GM21619 (cell line): ENCODE measurements around the gene PLD3.
"Not testable (repeated sequence)": the region's sequence is repeated elsewhere in the genome, so short reads cannot be mapped to it uniquely, and the experiment has no call there.

Experiments
- ATAC-seq: cut with Tn5 transposase; IDR thresholded peaks from one replicate; pipeline ENCODE4 v1.9.1; 2021; ENCODE audit not compliant: unreplicated experiment

Gene PLD3

DNA sequence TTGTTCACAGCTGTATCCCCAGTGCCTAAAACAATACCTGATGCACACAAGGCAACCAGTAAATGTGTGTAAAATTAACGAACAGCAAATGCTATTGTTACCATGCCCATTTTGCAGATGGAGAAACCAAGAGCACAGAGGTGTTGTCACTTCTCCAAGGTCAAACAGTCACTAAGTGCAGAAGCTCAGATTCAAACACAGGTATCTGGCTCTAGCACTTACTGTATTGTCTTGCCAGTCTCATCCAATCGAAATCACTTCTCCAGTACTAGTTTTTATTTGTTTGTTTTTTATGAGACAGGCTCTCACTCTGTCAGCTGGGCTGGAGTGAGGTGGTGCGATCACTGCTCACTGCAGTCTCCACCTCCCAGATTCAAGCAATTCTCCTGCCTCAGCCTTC is 13.7 kb downstream of the PLD3 start:
- ATAC-seq = no peak

DNA sequence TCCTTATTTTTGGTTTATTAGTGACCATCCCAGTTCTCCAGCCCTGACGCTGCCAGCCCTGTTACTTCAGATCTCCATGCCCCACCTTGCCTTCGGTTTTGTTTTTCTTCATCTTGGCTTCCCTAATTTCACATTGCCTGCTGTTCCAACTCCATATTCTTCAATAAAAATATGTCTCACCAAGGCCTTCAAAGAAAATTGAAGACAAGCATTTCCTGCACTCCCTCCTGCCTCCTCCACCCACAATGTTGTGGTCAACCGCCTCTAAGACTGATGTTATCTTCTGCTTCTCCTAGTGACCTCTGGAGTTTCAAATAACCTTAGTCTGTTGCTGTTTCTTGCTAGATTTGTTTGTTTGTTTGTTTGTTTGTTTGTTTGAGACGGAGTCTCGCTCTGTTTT is 14.6 kb downstream of the PLD3 start:
- no peak for ATAC-seq

DNA sequence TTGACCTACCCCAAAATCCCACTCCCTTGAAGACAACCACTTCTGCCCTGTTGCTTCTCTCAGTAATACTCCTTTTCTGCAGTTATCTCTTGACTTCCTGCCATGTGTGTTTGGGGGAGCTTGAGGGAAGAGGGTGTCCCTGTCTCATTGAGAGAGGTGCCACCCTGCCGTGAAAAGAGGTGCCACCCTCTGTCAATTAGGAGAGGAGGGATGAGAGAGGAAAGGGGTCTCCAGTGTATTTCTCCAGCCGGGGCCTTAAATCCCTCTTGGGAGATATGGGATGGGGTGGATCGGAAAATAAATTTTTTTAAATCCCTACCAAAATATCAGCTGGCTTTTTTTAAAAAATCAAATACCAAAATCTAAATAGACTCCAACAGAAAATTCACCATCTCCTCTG is 16.5 kb downstream of the PLD3 start:
- no peak for ATAC-seq

DNA sequence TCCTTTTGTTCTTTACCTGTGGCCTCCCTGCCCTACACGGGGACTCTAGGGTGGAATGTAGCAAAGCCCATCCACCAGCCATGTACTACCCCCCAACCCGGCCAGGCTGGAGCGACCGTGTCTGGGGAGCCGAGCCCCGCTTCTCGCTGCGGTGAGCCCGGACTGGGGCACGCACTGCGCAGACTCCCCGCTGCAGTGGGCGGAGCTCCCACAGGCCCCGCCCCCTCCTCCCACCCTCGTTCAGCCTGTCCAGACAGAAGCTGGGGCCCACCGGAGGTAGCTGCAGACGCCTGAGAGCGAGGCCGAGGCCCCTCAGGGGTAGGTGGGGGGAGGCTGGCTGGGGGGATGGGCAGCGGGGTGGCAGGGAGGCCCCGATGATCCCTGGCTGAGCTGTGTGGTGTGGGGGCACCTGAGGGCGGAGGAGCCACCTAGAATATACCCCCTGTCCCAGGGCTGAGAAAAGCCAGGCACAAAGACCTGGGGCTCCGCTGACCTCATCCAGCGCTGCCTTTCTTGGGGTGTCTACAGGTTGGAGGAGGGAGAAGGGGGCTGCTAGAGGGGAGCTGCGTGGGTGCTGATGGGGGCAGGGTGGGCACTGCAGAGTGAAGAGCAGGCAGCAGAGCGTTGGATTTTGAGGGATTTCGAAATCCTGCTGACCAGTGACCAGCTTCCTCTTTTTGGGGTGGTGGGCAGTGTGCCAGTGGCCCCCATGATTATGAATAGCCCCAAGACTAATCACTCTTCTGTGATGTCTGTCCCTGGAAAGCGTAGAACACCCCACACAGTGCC is 17.3 kb downstream of the PLD3 start:
- no peak for ATAC-seq

DNA sequence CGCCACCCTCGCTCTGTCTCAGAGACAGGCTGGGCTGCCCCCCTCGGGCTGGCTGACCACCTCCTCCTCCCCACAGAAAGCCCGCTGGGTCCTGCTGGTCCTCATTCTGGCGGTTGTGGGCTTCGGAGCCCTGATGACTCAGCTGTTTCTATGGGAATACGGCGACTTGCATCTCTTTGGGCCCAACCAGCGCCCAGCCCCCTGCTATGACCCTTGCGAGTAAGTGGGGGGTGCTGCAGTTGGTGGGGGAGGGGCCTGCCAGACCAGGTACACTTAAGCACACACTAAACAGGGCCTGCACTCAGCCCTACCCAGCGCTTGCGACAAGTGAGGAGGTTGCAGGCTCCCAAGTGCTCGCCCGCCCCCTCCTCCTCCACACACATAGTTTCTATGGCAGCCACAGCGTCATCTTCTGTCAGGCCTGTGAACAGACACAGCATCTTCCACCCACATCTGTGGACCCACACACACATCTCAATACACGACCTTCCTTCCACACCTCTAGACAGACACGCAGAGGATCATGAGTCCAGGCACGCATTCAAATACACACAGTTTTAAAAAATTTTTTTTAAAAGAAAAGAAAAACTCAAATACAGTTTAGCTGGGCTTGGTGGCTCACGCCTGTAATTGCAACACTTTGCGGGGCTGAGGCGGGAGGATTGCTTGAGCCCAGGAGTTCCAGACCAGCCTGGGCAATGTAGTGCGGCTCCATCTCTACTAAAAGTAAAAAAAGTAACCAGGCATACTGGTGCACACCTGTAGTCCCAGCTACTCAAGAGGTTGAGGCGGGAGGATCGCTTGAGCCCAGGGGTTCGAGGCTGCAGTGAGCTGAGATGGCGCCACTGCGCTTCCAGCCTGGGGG is 18.4 kb downstream of the PLD3 start:
- no peak for ATAC-seq

DNA sequence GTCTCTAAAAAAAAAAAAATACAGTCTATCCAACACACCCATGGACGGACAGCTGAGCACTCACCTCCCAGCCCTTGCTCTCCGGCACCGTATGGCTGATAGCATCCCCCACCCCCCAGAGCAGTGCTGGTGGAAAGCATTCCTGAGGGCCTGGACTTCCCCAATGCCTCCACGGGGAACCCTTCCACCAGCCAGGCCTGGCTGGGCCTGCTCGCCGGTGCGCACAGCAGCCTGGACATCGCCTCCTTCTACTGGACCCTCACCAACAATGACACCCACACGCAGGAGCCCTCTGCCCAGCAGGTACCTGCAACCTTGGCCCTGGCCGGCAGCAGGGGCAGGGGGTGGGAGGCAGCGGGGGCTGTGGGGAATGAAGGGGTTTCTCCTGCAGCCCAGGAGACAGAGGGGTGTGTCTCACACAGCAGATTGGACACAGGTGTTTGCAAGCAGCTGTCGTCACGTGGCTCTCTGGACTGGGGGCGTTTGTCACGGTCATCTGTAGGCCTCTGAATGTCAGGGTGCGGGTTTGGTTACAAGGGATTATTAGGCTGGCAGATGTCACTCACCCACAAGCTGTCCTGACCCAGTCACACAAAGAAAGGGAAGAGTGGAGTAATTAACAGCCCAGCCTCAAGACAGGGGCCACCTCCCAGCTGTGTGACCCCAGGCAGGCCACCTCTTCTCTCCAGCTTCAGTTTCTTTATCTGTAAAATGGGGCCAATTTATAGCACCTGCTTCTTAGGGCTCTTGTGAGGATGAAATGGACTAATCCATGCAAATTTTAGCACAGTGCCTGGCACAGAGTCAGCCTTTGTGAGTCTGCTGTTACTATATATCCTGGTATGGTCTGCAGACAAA is 19.3 kb downstream of the PLD3 start:
- no peak for ATAC-seq

DNA sequence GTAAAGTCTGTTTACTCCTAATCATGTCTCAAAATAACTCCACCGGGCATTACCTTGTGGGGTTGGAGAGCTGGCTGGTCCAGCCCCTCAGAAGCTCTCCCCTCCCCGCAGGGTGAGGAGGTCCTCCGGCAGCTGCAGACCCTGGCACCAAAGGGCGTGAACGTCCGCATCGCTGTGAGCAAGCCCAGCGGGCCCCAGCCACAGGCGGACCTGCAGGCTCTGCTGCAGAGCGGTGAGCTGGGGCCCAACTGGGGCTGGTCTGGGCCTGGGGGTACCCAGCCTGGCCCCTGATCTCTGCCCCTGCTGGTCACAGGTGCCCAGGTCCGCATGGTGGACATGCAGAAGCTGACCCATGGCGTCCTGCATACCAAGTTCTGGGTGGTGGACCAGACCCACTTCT is 21.3 kb downstream of the PLD3 start:
- no peak for ATAC-seq

DNA sequence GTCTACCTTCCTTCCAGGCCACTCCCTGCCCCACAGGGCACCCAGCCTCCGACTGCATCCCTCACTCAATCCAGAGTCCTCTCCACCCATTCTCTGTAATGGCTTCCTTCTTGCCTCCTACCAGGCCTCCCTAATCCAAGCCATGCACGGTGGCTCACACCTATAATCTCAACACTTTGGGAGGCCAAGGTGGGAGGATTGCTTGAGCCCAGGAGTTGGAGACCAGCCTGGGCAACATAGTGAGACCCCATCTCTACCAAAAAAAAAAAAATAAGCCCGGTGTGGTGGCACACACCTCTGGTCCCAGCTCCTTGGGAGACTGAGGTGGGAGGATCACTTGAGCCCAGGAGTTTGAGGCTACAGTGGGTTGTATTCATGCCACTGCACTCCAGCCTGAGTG is 21.8 kb downstream of the PLD3 start:
- ATAC-seq = not testable (repeated sequence)

DNA sequence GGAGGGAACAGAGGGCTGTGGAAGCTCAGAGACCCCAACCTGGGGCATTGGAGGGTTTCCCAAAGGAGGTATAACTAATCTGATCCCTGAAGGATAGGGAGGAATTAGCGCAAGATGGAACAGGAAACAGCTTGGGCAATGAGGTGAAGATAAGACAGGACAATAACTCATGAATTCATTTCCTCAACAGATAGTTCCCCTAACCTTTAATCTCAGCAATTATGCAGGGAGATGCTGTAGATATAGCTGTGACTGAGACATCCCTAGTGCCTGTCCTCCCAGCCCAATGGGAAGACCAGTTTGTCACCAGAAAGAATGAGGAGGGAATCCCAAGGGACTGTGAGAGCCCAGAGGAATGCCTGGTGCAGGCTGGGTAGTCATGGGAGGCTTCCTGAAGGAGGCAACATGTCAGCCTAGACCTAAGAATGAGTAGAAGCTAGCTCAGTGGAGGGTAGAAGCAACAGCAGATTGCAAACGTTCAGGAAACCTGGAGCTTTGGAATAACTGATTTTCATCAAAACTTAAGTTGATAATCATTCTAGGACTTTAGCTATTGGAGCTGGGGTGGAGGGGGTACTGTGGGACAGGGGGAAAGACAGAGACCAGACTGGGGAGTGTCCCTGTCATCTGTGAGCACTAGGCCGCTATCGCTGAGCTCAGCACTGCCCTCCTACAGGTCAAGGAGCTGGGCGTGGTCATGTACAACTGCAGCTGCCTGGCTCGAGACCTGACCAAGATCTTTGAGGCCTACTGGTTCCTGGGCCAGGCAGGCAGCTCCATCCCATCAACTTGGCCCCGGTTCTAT is 22.7 kb downstream of the PLD3 start:
- ATAC-seq = no peak

DNA sequence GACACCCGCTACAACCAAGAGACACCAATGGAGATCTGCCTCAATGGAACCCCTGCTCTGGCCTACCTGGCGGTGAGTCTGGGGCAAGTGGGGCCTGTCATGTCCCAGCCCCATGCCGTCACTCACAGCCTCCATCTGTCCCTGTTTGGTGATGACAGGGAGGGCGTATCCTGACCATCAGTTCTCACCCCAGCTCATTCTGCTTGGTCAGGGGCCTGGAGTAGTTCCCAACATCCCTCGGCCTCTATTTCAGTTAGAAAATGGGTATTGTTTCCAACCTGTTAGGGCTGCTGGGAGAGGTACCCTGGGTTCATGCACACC is 23.3 kb downstream of the PLD3 start:
- no peak for ATAC-seq

DNA sequence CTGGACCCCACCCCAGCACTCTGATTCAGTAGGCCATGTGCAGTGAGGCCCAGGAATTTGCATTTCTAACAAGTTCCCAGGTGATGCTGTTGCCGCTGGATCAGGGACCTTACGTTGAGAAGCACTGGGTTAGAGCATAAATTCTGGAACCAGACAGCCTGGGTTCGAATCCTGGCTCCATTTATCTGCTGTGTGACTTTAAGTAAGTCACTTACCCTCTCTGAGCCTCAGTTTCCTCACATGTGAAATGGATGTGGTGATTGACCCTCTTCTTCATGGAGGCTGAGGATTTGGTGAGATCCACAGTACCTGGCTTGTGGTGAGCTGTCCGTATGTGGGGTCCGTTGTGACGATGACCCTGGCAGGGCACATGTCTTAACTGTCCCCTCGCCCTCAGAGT is 25.6 kb downstream of the PLD3 start:
- ATAC-seq = no peak

DNA sequence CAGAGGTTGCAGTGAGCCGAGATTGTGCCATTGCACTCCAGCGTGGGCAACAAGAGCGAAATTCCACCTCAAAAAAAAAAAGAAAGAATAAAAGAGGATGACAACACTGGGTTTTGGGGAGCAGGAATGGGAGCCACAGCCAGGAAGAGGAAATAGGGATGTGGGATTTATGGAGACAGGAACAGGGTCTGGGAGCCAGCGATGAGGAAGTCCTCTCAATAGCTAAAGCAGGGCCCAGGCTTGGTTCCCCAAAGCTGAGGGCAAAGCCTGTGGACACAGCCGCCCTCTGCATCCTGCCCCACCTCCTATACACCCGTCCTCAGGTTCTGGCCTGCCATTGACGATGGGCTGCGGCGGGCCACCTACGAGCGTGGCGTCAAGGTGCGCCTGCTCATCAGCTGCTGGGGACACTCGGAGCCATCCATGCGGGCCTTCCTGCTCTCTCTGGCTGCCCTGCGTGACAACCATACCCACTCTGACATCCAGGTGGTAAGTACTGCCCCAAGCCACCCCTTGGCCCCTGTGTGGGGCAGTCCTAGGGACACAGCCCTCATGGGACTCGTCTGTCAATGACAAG is 27.9 kb downstream of the PLD3 start:
- ATAC-seq = no peak

DNA sequence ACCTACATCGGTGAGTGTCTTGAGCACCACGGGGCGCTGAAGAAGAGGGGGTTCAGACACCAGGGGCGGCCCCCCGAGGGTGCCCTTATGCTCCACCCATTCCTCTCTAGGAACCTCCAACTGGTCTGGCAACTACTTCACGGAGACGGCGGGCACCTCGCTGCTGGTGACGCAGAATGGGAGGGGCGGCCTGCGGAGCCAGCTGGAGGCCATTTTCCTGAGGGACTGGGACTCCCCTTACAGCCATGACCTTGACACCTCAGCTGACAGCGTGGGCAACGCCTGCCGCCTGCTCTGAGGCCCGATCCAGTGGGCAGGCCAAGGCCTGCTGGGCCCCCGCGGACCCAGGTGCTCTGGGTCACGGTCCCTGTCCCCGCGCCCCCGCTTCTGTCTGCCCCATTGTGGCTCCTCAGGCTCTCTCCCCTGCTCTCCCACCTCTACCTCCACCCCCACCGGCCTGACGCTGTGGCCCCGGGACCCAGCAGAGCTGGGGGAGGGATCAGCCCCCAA is 29.4 kb downstream of the PLD3 start:
- ATAC-seq = no peak

DNA sequence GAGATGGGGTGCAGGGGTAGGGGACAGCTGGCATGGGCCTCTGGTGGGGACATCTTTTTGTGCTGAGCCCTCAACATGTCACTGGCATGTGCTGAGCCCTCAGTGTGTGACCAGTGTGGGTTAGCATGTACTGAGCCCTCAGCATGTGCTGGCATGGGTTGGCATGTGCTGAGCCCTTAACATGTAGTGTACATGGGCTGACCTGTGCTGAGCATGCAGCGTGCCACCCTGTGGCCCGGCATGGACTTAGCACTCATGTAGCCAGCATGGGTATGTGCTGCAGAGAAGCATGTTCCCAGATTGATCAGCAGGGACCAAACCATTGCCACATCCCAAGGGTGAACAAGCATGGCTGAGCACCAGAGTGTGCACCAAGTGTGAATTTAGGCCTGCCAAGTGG is 30.0 kb downstream of the PLD3 start:
- ATAC-seq = no peak

DNA sequence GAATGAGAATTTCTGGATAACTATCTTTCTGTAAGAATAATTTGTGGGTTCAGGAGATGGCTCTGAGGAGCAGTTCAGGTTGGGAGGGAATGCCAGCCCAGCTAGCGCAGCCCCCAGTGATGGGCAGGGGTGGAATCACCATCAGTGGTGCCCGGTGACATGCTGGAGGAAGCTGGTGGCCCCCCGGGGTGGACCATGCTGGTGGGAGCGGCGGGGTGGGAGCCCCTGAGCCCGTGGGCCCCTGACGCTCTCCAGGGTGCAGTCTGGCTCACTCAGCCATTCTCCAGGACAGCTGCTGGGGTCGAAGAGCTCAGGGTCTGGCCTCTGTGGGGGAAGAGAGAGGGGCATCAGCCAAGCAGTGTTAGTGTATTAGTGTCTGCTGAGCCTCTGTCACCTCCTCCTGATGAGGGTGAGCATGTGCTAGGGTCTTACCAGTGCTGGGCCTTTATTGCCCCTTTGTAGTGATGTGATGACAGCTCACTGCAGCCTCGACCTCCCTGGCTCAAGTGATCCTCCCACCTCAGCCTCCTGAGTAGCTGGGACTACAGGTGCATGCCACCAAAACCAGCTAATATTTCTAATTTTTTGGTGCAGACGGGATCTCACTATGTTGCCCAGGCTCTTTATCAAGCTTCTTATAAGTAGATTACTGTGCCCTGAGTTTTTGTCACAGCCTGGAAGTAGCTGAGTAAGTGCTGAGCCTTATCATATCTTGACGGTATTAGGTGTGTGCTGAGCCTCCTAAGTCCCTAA is 31.1 kb downstream of the PLD3 start:
- ATAC-seq = no peak

DNA sequence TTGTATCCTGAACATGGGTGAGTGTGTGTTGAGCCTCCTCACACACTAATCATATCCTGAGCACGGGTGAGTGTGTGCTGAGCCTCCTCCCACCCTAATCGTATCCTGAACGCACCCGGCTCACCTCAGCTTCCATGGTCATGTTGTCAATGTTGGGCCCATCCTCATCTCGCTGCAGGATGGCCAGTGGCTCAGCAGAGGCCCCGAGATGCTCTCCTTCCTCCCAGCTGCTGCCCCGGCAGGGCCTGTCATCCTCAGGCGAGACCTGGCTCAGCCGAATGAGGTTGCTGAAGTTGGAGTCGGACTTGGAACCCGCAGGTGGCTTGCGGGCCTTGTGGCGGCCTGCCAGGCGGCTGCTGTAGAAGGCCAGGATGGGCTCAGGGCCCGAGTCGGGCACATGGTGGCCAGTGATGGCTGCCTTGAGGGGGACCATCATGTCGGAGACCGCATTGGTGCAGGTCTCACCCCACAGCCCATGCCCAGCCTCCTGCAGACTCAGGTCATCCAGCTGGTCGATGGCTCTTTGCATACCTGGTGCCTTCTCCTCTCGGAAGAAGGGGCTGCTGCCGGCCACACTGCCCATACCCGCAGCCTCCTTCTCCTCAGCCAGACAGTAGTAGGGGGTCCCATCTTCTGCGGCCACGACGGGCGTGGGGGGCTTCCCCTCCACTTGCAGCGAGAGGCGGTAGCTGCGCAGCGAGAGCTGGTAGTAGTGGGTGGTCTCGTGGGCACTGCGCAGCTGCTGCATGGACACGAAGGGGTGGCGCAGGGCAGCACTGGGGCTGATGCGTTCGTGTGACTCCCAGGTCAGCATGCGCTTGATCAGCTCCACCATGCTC is 31.9 kb downstream of the PLD3 start:
- ATAC-seq = no peak

DNA sequence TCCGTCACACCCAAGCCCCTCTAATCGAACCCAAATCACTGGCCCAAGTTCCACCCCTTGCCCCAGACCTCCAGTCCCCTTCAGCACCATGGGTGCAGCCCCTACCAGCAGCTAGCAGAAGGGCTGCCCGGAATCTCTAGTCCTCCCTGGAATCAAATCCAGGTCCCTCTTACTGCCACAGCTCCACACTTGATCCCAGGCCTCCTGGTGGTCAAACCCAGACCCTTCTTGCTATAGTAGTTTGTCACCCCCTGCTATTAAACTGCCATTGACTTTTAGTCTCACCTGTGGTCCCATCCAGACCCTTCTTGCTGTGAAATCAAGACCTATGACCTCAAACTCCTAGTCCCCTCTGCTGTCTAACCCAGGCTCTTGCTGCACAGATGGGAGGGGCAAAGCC is 32.8 kb downstream of the PLD3 start:
- ATAC-seq = no peak

DNA sequence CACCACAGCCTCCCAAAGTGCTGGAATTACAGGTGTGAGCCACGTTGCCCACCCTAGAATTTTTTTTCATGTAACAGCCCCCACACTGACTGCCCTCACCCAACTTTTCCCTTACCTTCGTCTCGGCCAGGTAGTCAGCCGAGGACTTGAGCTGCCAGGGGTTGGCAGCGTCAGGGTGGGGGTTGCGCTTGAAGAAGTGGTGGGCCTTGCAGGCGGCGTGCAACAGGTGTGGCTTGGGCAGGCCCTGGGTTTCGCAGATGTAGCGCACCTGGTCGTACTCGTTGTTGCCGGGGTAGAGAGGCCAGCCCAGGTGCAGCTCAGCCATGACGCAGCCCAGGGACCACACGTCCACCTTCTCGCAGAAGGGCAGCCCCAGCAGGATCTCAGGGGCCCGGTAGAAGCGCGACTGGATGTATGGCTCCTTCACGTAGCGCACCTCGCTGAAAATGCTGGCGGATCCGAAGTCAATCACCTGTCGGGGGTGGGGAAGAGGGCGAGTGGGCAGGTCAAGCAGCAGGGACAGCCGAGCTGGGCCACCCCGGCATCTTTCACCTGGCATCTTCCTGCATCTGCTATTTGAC is 35.3 kb downstream of the PLD3 start:
- no peak for ATAC-seq
